Effector memory CD4-positive, alpha-beta T cell (primary cell): ENCODE results near the gene TMEM50A.
"Not testable (repeated sequence)": the region's sequence is repeated elsewhere in the genome, so short reads cannot be mapped to it uniquely, and the experiment has no call there.

Experiments
- DNase-seq, 3 donors: peaks; one replicate each; pipeline ENCODE4 v3.0.0-alpha.2; 2020
- H3K27ac ChIP-seq: 2 replicates; pipeline ENCODE4 v1.7.0; 2013; ENCODE audit warnings: mild to moderate bottlenecking, low read length, moderate library complexity; ENCODE audit not compliant: insufficient read depth, poor library complexity, severe bottlenecking
- H3K27me3 ChIP-seq: replicated peaks from 2 replicates; pipeline ENCODE4 v1.7.0; 2013; ENCODE audit warnings: mild to moderate bottlenecking, low read length; ENCODE audit not compliant: insufficient read depth, control insufficient read depth, poor library complexity, severe bottlenecking
- H3K36me3 ChIP-seq: 2 replicates; pipeline ENCODE4 v1.7.0; 2013; ENCODE audit warnings: mild to moderate bottlenecking, low read length, moderate library complexity; ENCODE audit not compliant: control insufficient read depth, insufficient read depth
- H3K4me1 ChIP-seq: 2 replicates; pipeline ENCODE4 v1.7.0; 2013; ENCODE audit warnings: low read length, mild to moderate bottlenecking; ENCODE audit not compliant: control insufficient read depth, insufficient read depth, poor library complexity, severe bottlenecking
- H3K4me3 ChIP-seq: 2 replicates; pipeline ENCODE4 v1.7.0; 2013; ENCODE audit warnings: low read length, low read depth, mild to moderate bottlenecking; ENCODE audit not compliant: insufficient read depth, poor library complexity, severe bottlenecking
- H3K9me3 ChIP-seq: 2 replicates; pipeline ENCODE4 v1.7.0; 2013; ENCODE audit warnings: mild to moderate bottlenecking, low read length, moderate library complexity; ENCODE audit not compliant: control insufficient read depth

TMEM50A gene

GRCh38 chr1:25405731-25406305 is 67.7 kb downstream of the TMEM50A start:
- not testable (repeated sequence) for H3K9me3 ChIP-seq, H3K4me1 ChIP-seq, H3K4me3 ChIP-seq, H3K36me3 ChIP-seq, H3K27ac ChIP-seq, H3K27me3 ChIP-seq, DNase-seq

- not testable (repeated sequence) for H3K9me3 ChIP-seq, DNase-seq, H3K4me1 ChIP-seq, H3K27ac ChIP-seq, H3K27me3 ChIP-seq, H3K4me3 ChIP-seq, H3K36me3 ChIP-seq
Measured at GRCh38 chr1:25409641-25410427, 71.7 kb downstream of the TMEM50A start.
